Forelimb muscle (tissue), 1 donor: ENCODE data around the gene IFT80. TPM values are rescaled to one million over a fixed set of nuclear protein-coding genes. Genes with fewer than 3 reads are reported as not detected.
"Not testable (repeated sequence)": the region's sequence is repeated elsewhere in the genome, so short reads cannot be mapped to it uniquely, and the experiment has no call there.

Experiments used
- DNase-seq: peaks from one replicate; pipeline ENCODE4 v3.0.0-alpha.2; 2013; ENCODE audit warnings: low read depth
- polyA plus RNA-seq: library from polyadenylated mRNA; unstranded; fragments of 120-200 nt; gene quantifications from one replicate; pipeline ENCODE4 v1.2.1, GENCODE V29; 2013; ENCODE audit not compliant: insufficient read length

The IFT80 gene
- polyA plus RNA-seq, 1 donor, result 26.4 TPM

DNA sequence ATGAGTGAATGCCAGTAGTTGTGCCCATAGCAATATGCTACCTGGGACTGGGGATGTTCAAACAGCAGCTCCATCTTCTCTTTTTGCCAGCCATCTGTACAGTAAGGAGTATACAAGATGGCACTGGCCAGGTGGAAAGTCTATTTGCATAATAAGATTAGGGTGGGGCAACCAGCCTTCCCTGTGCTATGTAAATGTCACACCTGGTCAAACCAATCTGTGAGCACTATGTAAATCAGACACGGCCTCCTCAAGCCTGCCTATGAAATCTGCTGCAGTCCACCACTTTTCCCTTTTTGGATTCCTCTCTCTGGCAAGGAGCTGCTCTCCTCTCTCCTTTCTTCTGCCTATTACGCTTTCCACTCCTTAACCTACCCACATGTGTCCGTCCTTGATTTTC is 120.8 kb downstream of the IFT80 start:
- no peak for DNase-seq

DNA sequence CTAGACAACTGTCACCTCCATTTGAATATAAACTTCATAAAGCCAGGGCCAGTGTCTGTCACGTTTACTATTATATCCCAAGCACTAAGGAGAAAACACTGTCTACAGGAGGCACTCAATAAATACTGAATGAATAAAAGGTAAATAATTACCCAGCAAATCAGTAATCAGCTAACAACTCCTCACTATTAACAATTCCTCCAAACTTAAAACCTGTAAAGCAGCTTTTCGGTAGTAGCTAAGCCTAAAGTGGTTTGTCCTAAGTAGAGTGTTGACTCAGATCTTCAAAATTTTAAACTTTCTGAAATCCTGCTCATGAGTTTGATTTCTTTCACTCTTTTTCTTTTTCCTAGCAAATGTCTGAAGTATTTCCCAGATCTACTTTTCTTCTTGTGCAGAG is 133.9 kb downstream of the IFT80 start:
- no peak for DNase-seq

DNA sequence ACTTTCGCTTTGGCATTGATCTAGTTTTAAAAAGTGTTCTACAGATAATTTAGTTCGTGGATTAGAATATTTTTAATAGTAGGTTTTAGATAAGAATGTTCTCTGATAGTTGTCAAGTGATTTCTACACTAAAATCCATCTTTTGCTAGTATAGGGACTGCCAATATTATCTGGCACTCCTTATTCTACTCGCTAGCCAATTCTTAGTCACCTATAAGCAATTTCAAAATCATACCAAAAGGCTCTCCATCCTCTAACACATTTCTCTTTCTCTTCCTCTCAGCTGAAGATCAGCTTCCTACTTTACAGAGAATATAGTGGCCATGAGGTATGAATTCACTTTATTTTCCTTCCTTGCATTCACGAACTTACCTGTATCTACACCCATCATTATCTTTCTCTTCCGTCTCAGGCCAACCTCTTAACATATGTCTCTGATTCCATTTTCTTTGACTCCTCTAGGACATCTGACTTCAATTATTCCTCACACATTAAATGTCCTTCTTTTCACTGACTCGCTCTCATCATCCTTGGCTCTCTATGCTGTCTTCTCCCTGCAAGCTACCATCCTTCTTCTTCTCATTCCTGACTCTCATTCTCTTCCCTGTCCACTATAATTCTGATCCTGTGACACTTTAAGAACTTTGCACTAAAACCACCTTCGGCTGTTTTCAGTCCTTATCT is 138.3 kb downstream of the IFT80 start:
- no peak for DNase-seq

DNA sequence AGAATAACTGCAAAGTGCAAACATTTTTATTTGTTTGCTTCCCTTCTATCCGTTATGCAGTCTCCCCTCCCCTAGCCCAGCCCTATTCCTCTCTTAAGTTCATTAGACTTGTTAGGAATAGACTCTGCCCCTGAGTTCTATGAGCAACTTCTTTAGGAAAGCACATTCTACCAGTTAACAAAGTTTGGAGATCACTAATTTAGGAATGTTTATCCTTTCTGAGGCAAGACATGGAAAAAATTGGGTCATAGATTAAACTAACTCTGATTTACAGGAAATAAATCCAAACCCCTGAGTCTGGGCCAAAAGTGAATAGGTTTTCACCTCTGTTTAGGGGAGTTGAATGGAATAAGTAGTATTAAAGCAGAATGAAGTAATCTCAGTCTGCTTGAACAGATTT is 139.4 kb downstream of the IFT80 start:
- DNase-seq, result no peak

- DNase-seq, result no peak
These were observed 141.4 kb downstream of the IFT80 start for GRCh38 chr3:160257606-160258005.

- no peak for DNase-seq
These were observed 145.7 kb downstream of the IFT80 start for GRCh38 chr3:160253298-160253697.

DNA sequence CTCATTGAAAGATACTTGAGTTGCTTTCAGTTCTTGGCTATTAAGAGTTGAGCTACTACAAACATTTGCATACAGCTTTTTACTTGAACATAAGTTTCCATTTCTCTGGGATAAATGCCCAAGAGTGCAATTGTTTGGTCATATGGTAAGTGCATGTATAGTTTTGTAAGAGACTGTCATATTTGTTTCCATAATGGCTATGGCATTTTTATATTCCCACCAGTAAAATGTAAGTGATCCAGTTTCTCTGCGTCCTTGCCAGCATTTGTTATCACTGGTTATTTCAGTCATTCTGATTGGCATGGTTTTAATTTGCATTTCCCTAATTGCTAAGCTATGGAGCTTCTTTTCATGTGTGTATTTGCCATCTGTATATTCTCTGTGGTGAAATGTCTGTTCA is 151.3 kb downstream of the IFT80 start:
- no peak for DNase-seq

DNA sequence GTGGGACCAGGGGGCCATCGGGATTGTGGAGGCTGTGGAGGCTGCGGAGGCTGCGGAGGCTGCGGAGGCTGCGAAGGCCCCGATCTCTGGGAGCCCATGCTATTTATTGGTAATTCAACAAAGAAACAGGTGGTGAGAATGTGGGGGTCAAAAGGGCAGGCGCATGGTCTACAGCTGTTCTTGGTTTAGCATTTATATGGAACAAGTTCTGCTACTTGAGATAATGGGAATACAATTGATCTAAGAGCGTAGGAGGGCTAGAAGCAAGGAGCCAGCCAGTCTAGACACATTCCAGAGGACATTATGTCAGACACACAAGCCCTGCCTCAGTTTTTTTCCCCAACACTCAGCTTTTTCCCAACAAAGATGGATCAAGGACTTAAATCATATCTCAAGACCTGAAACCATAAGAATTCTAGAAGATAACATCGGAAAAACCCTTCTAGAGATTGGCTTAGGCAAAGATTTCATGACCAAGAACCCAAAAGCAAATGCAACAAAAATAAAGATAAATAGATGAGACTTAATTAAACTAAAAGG is 153.7 kb downstream of the IFT80 start:
- no peak for DNase-seq

DNA sequence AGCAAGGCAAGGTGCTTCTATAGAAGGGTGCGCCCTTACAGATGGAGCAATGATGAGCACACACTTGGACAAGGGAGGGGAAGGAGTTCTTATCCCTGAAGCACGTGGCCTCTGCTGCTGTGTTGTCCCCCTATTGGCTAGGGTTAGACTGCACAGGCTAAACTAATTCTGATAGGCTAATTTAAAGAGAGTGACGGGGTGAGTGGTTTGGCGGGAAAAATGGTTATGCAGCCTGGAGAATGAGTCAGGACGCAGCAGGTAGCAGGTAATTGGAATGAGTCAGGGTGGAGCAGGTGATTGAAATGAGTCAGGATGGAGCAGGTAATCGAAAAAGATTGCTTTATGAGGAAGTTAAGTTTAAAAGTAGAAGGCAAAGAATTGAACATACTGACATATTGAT is 158.3 kb downstream of the IFT80 start:
- DNase-seq, result not testable (repeated sequence)

DNA sequence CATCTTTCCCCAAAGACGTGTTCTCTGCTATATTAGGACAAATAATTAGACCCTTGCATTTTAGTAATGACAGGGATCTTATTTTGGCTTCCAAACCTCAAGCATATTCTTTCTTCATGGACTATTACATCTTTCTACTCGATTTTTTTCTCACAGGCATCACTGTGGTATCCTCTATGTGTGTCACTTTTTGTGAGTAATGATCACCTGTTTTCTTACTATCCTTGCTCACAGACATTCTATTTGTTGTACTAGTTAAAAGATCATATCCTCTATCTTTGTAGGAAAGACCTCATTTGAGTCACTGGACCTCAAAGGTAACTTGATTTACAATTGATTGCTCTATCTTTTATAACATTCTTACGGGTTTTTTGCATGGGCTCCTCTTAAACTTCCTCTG is 167.0 kb downstream of the IFT80 start:
- DNase-seq, result no peak

GRCh38 chr3:160227419-160227818 is 171.6 kb downstream of the IFT80 start:
- no peak for DNase-seq

DNA sequence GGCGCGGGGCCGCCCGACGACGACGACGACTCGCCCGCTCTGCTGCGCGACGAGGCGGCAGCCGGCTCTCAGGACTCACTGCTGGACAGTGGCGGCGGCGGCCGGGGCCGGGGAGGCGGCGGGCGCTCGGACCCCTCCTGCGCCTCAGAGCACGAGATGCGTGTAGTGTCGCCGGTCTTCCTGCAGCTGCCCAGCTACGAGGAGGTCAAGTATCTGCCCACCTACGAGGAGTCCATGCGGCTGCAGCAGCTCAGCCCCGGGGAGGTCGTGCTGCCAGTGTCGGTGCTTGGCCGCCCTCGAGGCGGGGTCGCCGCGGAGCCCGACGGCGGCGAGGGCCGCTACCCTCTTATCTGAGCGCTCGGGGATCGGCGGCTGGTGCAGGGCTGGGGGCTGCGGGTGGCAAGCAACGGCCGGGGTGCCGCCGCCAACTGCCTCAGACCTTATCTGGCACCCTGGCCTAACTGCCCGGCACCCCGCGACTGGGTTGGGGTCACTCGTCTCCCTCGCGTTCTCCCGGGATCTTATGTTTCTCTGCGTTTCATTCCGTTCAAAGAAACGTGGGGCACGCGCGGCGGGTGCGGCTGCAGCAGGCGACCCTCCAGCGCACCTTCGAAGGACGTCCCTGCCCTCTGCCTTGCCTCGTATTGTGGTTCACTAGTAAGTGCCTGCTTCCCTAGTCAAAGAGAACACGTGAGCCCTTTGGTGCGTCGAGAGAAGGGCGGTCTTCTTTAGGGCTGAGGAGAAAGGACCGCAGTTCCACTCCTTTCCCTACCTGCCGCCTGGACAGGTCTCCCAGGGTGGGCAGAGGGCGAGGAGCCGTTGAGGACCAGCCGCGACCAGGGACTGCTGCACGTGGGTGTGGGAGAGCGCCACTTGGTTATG is 172.8 kb downstream of the IFT80 start:
- no peak for DNase-seq

- DNase-seq, result no peak
These were observed 173.6 kb downstream of the IFT80 start, which contains the start of gene C3orf80 for GRCh38 chr3:160225176-160226025. TSS of gene C3orf80 (plus strand) at chr3:160225422. CDS start at chr3:160225636, 214 bp downstream.

GRCh38 chr3:160224811-160225175 is 174.2 kb downstream of the IFT80 start:
- no peak for DNase-seq

DNA sequence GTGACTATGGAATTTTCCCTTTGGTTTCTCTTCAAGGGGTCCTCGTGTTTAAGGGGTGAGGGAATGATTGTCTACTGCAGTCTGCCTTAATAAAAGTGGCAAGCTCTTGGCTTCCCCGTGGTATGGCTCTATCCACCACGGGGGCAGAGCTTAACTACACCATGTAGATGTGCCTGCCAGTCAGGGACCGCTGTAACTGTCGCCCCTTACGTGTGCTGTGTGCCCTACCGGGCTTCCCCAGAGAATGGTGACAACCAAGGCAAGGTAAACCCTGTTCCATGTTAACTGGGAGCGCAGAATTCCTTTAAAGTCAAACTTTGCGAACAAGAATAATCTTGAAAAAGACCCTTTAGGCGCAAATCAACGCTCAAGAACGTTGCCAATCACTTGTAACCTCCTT is 174.8 kb downstream of the IFT80 start:
- no peak for DNase-seq

DNA sequence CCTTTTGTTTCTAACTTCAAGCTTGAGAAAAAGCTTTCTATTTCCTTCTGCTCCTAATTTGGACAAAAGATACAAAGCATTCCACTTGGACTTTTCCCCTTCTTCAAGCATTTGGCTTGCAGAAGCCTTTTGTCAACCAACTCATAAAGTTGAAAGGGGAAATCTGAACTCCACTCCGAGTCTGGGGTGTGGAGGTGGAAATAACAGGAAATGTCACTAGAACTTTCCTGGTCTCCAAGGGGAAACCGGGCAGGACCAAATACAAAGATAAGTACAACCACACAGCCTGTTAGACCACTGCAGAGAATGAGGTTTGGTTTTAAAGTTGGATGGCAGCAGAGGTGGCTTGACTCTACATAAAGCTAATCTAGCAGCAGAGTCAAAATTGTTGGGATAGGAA is 178.0 kb downstream of the IFT80 start:
- no peak for DNase-seq

DNA sequence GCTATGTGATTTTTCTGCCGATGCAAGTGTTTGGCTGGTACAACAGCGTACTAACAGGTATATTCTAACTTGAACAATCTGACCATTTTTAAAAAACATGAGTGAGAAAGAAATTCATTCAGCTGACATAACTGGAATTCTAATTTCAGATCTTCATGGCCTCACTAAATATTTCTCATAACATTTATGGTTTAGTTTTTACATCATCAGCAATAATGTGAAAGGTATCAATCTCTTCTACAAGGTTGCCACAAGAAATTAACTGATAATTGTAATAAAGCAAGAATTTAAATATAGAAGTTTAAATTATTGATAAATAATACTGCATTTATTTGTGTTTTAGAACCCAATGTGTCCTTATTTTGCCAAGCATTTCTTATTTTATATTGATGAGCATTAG is 179.0 kb downstream of the IFT80 start:
- DNase-seq, result no peak

- no peak for DNase-seq
These were observed 180.9 kb downstream of the IFT80 start for GRCh38 chr3:160218136-160218535.

DNA sequence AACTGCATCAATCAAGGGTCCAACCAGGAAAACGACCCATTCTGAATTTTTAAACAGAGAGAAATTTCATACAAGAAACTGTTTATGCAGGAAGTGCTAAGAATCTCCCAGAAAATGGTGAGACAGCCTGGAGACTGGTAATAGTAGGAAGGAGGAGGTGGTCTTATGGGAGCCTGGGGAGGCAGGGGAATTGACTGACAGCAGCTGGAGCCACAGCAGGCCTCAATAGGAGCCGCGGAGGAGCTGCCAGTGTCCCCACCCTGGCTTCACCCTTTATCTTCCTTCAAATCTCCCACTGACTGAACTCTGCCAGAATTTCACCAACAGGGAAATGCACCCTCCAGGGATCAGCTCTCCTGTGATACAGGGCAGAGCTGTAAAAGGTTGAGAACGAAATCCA is 181.3 kb downstream of the IFT80 start:
- DNase-seq, result no peak

- no peak for DNase-seq
These were observed 185.8 kb downstream of the IFT80 start for GRCh38 chr3:160213191-160213590.

DNA sequence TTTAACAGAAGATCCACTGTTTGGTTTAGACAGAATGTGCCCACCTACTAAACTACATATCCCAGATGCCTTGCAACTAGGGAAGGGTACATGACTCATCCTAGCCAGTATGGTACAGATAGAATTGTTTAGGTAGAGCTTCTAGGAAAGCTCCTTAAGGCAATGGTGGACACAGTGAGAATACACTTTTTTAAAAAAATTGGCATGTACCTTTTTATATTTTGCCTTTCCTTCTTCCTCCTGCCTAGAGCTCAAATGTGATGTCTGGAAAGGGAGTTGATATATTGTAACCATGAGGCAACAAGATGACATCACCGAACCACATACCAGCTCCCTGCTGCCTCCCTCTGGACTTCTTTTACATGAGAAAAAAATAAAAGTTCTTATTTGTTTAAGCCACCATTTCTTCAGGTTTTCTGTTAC is 188.2 kb downstream of the IFT80 start:
- DNase-seq, result no peak

- DNase-seq, result no peak
These were observed 188.7 kb downstream of the IFT80 start for GRCh38 chr3:160210341-160210740.
